Measurements from ENCODE around the gene OR5K4.

Gene OR5K4, protein sequence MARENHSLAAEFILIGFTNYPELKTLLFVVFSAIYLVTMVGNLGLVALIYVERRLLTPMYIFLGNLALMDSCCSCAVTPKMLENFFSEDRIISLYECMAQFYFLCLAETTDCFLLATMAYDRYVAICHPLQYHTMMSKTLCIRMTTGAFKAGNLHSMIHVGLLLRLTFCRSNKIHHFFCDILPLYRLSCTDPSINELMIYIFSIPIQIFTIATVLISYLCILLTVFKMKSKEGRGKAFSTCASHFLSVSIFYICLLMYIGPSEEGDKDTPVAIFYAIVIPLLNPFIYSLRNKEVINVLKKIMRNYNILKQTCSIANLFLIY

DNA sequence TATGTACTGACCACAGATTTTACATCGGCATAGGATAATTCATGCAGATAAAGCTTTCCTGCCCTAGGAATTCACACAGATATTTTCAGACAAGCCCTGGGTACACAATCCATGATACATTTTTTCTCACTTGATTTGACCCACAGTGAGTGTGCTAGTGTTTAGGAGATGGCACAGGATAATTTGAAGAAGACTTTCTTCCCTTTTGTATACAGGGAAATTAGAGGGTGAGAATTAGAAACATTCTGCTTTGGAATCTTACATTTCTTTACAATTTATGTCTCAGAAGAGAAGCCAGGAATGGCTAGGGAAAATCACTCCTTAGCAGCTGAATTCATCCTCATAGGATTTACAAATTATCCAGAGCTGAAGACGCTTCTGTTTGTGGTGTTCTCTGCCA, at the start of gene OR5K4:
OR5K4 (plus strand) TSS at position 301 of the 400 bp plus-strand sequence; CDS start at position 301, 0 bp downstream.
- H3K9me2 ChIP-seq (replicated peaks; ENCODE audit: control insufficient read depth, low read length), result no peaks in the 10 kb centered on the region
- no peak for TF ChIP-seq EZH2phosphoT487 (IDR thresholded peaks at IDR 0.05; ENCODE audit: borderline replicate concordance, low read length)
- TF ChIP-seq, protein P1, sequence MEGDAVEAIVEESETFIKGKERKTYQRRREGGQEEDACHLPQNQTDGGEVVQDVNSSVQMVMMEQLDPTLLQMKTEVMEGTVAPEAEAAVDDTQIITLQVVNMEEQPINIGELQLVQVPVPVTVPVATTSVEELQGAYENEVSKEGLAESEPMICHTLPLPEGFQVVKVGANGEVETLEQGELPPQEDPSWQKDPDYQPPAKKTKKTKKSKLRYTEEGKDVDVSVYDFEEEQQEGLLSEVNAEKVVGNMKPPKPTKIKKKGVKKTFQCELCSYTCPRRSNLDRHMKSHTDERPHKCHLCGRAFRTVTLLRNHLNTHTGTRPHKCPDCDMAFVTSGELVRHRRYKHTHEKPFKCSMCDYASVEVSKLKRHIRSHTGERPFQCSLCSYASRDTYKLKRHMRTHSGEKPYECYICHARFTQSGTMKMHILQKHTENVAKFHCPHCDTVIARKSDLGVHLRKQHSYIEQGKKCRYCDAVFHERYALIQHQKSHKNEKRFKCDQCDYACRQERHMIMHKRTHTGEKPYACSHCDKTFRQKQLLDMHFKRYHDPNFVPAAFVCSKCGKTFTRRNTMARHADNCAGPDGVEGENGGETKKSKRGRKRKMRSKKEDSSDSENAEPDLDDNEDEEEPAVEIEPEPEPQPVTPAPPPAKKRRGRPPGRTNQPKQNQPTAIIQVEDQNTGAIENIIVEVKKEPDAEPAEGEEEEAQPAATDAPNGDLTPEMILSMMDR (IDR thresholded peaks at IDR 0.05; ENCODE audit: low read depth, low read length, poor library complexity, severe bottlenecking), result no peak

DNA sequence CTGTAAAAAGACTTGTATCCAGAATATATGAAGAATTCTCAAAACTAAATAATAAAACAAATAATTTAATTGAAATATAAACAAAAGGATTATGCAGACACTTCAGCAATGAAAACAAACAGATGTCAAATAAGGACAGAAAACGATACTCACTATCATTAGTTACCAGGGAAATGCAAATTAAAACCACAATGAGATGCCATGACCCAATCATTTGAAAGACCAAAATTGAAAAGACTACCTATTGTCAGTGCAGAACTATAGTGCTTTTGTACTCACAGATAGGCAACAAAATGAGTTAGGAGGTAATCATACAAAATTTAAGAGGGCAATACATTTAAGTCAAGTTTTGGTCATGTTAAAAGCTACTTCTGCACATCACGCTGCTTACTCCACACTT, 31.6 kb upstream of the OR5K4 start:
- Histone ChIP-seq H3K27me3 (ENCODE audit: control insufficient read depth, low read length) (no peaks in the 10 kb centered on the region), H3K4me2 (ENCODE audit: low read length) (no peak overlapping the region), H3K79me2 (ENCODE audit: control insufficient read depth, low read length) (no peaks in the 10 kb centered on the region), H3K4me1 (ENCODE audit: control insufficient read depth, low read length) (no peaks in the 10 kb centered on the region), H3K9me3 (ENCODE audit: control insufficient read depth, insufficient read depth, low read length) (no peaks in the 10 kb centered on the region), H4K20me1 (ENCODE audit: control insufficient read depth, insufficient read depth, low read depth, low read length) (no peaks in the 10 kb centered on the region), H3K9me2 (replicated peaks; ENCODE audit: control insufficient read depth, low read length) (no peaks in the 10 kb centered on the region), H3F3A (ENCODE audit: control insufficient read depth, insufficient read depth) (no peaks in the 10 kb centered on the region), H3K4me3 (ENCODE audit: low read length) (no peak overlapping the region), H3K36me3 (ENCODE audit: control insufficient read depth, low read length) (no peaks in the 10 kb centered on the region), H3K27ac (ENCODE audit: low read depth, low read length) (no peak overlapping the region)
- no peak for TF ChIP-seq EZH2phosphoT487 (IDR thresholded peaks at IDR 0.05; ENCODE audit: borderline replicate concordance, low read length)
- TF ChIP-seq, protein P1 (IDR thresholded peaks at IDR 0.05; ENCODE audit: low read depth, low read length, poor library complexity, severe bottlenecking), result no peak

More for the DNA sequence above, at the start of gene OR5K4:
- Histone ChIP-seq H3K27me3 (ENCODE audit: control insufficient read depth, low read length) (peaks cover 6% of the 10 kb centered on the region; the same call in 1 of the 2 replicates), H3F3A (ENCODE audit: control insufficient read depth, insufficient read depth) (no peaks in the 10 kb centered on the region), H3K4me3 (ENCODE audit: low read length) (no peak within 1 kb of the TSS), H3K36me3 (ENCODE audit: control insufficient read depth, low read length) (no peaks in the 10 kb centered on the region), H3K79me2 (ENCODE audit: control insufficient read depth, low read length) (no peaks in the 10 kb centered on the region), H3K4me2 (ENCODE audit: low read length) (no peak within 1 kb of the TSS), H3K9me3 (ENCODE audit: control insufficient read depth, insufficient read depth, low read length) (no peaks in the 10 kb centered on the region), H3K27ac (ENCODE audit: low read depth, low read length) (no peak within 1 kb of the TSS), H3K4me1 (ENCODE audit: control insufficient read depth, low read length) (no peaks in the 10 kb centered on the region), H4K20me1 (ENCODE audit: control insufficient read depth, insufficient read depth, low read depth, low read length) (no peaks in the 10 kb centered on the region)

DNA sequence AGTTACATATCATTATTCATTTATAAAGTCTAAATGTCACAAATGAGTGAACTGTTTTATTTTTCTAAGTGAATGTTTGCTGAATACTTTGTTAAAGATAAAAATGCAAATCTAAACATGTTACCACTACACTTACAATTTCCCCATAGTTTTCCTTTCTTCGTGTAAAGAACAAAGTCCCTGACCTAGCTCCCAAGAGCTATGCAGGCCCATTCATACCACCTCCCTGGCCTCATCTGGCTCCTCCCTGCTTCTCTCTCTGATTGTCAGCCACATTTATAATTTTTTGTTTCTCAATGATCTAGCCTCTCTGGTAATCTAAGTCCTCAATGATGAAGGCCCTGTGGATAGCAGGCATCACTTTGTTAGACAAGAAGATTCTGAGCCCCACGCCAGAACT, 31.0 kb upstream of the OR5K4 start:
- no peaks in the 10 kb centered on the region for H3K9me2 ChIP-seq (replicated peaks; ENCODE audit: control insufficient read depth, low read length)
- no peak overlapping the region for H3K4me2 ChIP-seq (ENCODE audit: low read length)
- no peak for TF ChIP-seq EZH2phosphoT487 (IDR thresholded peaks at IDR 0.05; ENCODE audit: borderline replicate concordance, low read length)
- TF ChIP-seq, protein P1 (IDR thresholded peaks at IDR 0.05; ENCODE audit: low read depth, low read length, poor library complexity, severe bottlenecking), result no peak

More for the DNA sequence above, 31.0 kb upstream of the OR5K4 start:
- no peaks in the 10 kb centered on the region for H3K4me1 ChIP-seq (ENCODE audit: control insufficient read depth, low read length)
- H3K27ac ChIP-seq (ENCODE audit: low read depth, low read length), result no peak overlapping the region
- no peaks in the 10 kb centered on the region for H3F3A ChIP-seq (ENCODE audit: control insufficient read depth, insufficient read depth)
- H3K36me3 ChIP-seq (ENCODE audit: control insufficient read depth, low read length), result no peaks in the 10 kb centered on the region
- H3K4me3 ChIP-seq (ENCODE audit: low read length), result no peak overlapping the region
- no peaks in the 10 kb centered on the region for H3K27me3 ChIP-seq (ENCODE audit: control insufficient read depth, low read length)
- no peaks in the 10 kb centered on the region for H3K9me3 ChIP-seq (ENCODE audit: control insufficient read depth, insufficient read depth, low read length)
- H3K79me2 ChIP-seq (ENCODE audit: control insufficient read depth, low read length), result no peaks in the 10 kb centered on the region
- H4K20me1 ChIP-seq (ENCODE audit: control insufficient read depth, insufficient read depth, low read depth, low read length), result no peaks in the 10 kb centered on the region
